CD8-positive, alpha-beta memory T cell (primary cell): ENCODE results near the gene DOHH. TPM values are rescaled to one million over a fixed set of nuclear protein-coding genes. Genes with fewer than 3 reads are reported as not detected.
A peak's percentile ranks its signal among the peaks of the same experiment; 100 is the strongest.

Experiments
- CTCF ChIA-PET: fragments of 350-600 bp; sonication (Branson Sonifier 250); formaldehyde crosslinking; loops from one replicate; lab custom pipeline; 2021; ENCODE audit warnings: antibody characterized with exemption; lab: Charles Lee
- POLR2A ChIA-PET: fragments of 350-600 bp; sonication (Branson Sonifier 250); formaldehyde crosslinking; loops from one replicate; lab custom pipeline; 2021; ENCODE audit warnings: antibody characterized with exemption; lab: Charles Lee
- DNase-seq, 5 donors: peaks; one replicate each; pipeline versions ENCODE4 v3.0.0 to v3.0.0-alpha.2; 2020 to 2022; ENCODE audit warnings: mixed read lengths in 1 of 5
- H3K27ac ChIP-seq: one replicate; pipeline ENCODE4 v1.7.0; 2013; ENCODE audit warnings: low read depth, mild to moderate bottlenecking, low read length, moderate library complexity
- H3K27me3 ChIP-seq: 2 replicates; pipeline ENCODE4 v1.7.0; 2013; ENCODE audit warnings: low read length, mild to moderate bottlenecking; ENCODE audit not compliant: insufficient read depth, poor library complexity, severe bottlenecking
- H3K36me3 ChIP-seq: 2 replicates; pipeline ENCODE4 v1.7.0; 2013; ENCODE audit warnings: mild to moderate bottlenecking, low read length, moderate library complexity; ENCODE audit not compliant: insufficient read depth
- H3K4me1 ChIP-seq: 2 replicates; pipeline ENCODE4 v1.7.0; 2013; ENCODE audit warnings: mild to moderate bottlenecking, low read length, moderate library complexity; ENCODE audit not compliant: insufficient read depth
- H3K4me3 ChIP-seq: 2 replicates; pipeline ENCODE4 v1.7.0; 2013; ENCODE audit warnings: mild to moderate bottlenecking, low read length
- H3K9me3 ChIP-seq: 2 replicates; pipeline ENCODE4 v1.7.0; 2013; ENCODE audit warnings: mild to moderate bottlenecking, low read length
- H3K27ac Mint-ChIP-seq, 8 donors: one replicate each; pipeline ENCODE4 v1.8.0; 2020 to 2021; ENCODE audit warnings: mixed read lengths in 8 of 8, mild to moderate bottlenecking in 6 of 8, inconsistent platforms in 3 of 8, moderate library complexity in 3 of 8
- H3K27me3 Mint-ChIP-seq, 2 donors: one replicate each; pipeline ENCODE4 v1.8.0; 2020 to 2021; ENCODE audit warnings: mixed read lengths in 2 of 2, mild to moderate bottlenecking in 1 of 2, moderate library complexity in 1 of 2
- H3K36me3 Mint-ChIP-seq, 3 donors: one replicate each; pipeline ENCODE4 v1.8.0; 2020 to 2021; ENCODE audit warnings: mixed read lengths in 3 of 3, inconsistent platforms in 1 of 3, mild to moderate bottlenecking in 1 of 3
- H3K4me1 Mint-ChIP-seq, 3 donors: one replicate each; pipeline ENCODE4 v1.8.0; 2020 to 2021; ENCODE audit warnings: mixed read lengths in 3 of 3, inconsistent platforms in 1 of 3, mild to moderate bottlenecking in 1 of 3
- H3K4me3 Mint-ChIP-seq, 7 donors: one replicate each; pipeline ENCODE4 v1.8.0; 2020 to 2021; ENCODE audit warnings: mixed read lengths in 7 of 7, mild to moderate bottlenecking in 6 of 7, moderate library complexity in 4 of 7, inconsistent platforms in 2 of 7
- H3K9me3 Mint-ChIP-seq, 5 donors: one replicate each; pipeline ENCODE4 v1.8.0; 2020 to 2022; ENCODE audit warnings: mixed read lengths in 5 of 5, mild to moderate bottlenecking in 3 of 5, moderate library complexity in 2 of 5, inconsistent platforms in 1 of 5
- polyA plus RNA-seq: library from polyadenylated mRNA; unstranded; fragments of 300-500 nt; fragmentation: Illumina TruSeq; gene quantifications from one replicate; pipeline ENCODE4 v1.2.3, GENCODE V29; 2021
- total RNA-seq, 2 experiments: library from RNA; stranded (reverse); gene quantifications; one replicate each; pipeline ENCODE4 v1.2.3, GENCODE V29; 2021

DOHH gene
- total and polyA plus RNA-seq, 3 experiments from 2014 or later: 14.0 to 21.4 (median 21.3) TPM

DNA sequence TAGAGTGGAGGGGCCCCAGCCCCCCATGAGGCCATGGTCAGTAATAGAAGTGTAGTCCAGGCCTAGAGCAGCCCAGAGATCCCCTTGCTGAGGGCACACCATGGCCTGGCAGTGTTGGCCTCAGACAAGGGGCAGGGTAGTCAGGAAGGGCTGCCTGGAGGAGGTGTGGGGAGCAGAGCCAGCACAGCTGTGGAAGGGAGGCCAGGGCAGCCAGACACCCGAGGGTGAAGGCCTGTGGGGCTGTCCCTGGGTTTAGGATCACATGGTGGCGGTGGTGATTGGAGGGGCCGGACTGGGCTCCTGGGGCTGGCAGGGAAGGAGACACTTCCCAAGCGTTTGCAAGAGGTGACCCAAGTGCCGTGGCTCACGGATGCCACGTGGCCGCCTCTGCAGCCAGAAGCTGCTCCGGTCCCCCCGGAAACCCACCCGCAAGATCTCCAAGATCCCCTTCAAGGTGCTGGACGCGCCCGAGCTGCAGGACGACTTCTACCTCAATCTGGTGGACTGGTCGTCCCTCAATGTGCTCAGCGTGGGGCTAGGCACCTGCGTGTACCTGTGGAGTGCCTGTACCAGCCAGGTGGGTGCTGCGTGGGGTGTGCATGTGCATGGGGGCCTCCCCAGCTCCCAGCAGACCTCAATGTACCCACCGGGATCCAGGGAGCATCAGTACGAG, 26.9 kb upstream of the DOHH start:
- ChIA-PET POLR2A (no interaction called here), CTCF (no interaction called here)
- no peaks in the 10 kb centered on the region for H3K36me3 ChIP-seq
- DNase-seq: no peak
- no peak overlapping the region for H3K27ac ChIP-seq
- Mint-ChIP-seq H3K36me3 (peaks cover 0 to 37% (median 0%) of the 10 kb centered on the region in 3 donors), H3K9me3 (no peaks in the 10 kb centered on the region), H3K4me1 (no peaks in the 10 kb centered on the region), H3K27me3 (no peaks in the 10 kb centered on the region), H3K4me3 (no peak overlapping the region), H3K27ac (no peak overlapping the region)
- H3K4me1 ChIP-seq: no peaks in the 10 kb centered on the region
- H3K9me3 ChIP-seq: no peaks in the 10 kb centered on the region
- no peak overlapping the region for H3K4me3 ChIP-seq
- no peaks in the 10 kb centered on the region for H3K27me3 ChIP-seq

DNA sequence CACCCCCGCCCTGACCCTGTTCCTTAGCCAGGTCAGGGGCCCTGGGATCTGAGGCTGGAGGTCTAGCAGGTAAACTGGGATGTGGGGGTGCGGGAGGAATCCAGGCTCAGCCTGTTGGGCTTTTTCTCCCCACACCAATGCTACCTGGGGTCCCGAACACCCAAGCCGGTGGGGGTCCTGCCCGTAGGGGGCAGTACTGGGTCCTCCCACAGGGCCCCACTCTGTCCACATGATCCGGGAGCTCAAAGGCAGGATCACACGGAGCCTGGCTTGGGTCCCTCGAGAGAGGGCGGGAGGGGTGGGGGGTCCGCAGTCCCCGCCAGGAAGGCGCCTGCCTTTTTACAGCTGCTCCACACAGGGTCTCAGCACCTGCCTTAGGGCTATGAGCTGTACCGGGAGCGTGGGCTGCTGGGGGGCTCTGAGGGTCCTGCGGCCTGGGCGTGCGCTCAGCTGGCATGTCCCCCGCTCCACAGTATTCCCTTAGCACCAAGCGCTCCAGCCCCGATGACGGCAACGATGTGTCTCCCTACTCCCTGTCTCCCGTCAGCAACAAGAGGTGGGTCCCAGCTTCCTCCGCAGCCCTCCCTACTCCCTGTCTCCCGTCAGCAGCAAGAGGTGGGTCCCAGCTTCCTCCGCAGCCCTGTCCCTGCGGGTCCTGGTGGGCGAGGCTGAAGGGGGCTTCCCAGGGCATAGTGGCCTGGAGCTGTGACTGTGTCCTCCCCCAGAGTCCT, 26.2 kb upstream of the DOHH start:
- Histone ChIP-seq H3K36me3 (no peaks in the 10 kb centered on the region), H3K27me3 (no peaks in the 10 kb centered on the region), H3K9me3 (no peaks in the 10 kb centered on the region), H3K4me1 (no peaks in the 10 kb centered on the region), H3K27ac (no peak overlapping the region), H3K4me3 (no peak overlapping the region)
- Mint-ChIP-seq H3K36me3 (peaks cover 0 to 40% (median 0%) of the 10 kb centered on the region in 3 donors), H3K9me3 (no peaks in the 10 kb centered on the region), H3K4me3 (no peak overlapping the region), H3K27ac (no peak overlapping the region), H3K27me3 (no peaks in the 10 kb centered on the region), H3K4me1 (peaks cover 0 to 2% (median 0%) of the 10 kb centered on the region in 3 donors)
- POLR2A ChIA-PET: no interaction called here
- DNase-seq: no peak
- CTCF ChIA-PET: no interaction called here

DNA sequence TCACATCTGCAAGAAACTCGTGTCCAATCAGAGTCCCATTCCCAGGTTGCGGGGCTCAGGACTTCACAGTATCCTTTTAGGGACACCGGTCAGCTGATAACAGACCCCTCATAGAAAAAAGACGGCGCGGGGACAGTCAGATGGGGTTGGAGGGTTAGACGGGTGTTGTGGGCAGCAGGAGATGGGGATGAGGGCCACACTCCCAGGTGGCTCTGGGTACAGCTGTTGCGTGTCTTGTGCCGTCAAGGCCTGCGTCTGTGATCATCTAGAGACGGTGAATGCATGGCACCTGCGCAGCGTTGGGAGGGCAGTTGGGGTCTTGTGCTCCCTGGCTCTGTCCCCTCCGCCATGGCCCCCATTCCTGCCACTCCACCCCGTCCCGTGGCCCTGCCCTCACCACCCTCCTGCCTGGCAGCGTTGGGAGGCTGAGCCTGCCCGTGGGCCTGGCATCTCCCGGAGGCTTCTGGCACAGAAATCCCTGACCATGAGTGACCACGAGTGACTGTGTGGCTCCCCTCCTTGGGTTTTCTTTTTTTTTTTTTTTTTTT, 24.5 kb upstream of the DOHH start:
- Mint-ChIP-seq H3K27ac (peak overlapping the region in 1 of 8 donors; percentile 54), H3K27me3 (no peaks in the 10 kb centered on the region), H3K4me3 (no peak overlapping the region), H3K36me3 (peaks cover 0 to 47% (median 4%) of the 10 kb centered on the region in 3 donors), H3K4me1 (peaks cover 2 to 10% (median 5%) of the 10 kb centered on the region in 3 donors), H3K9me3 (no peaks in the 10 kb centered on the region)
- no peak overlapping the region for H3K27ac ChIP-seq
- ChIA-PET POLR2A (no interaction called here), CTCF (interaction anchor here (0.6 kb wide), 1 partner anchor 88 kb away, joined by 4 read pairs; no protein-coding TSS in a partner anchor)
- H3K4me1 ChIP-seq: no peaks in the 10 kb centered on the region
- H3K4me3 ChIP-seq: no peak overlapping the region
- DNase-seq: no peak
- H3K27me3 ChIP-seq: no peaks in the 10 kb centered on the region
- H3K36me3 ChIP-seq: no peaks in the 10 kb centered on the region
- no peaks in the 10 kb centered on the region for H3K9me3 ChIP-seq

DNA sequence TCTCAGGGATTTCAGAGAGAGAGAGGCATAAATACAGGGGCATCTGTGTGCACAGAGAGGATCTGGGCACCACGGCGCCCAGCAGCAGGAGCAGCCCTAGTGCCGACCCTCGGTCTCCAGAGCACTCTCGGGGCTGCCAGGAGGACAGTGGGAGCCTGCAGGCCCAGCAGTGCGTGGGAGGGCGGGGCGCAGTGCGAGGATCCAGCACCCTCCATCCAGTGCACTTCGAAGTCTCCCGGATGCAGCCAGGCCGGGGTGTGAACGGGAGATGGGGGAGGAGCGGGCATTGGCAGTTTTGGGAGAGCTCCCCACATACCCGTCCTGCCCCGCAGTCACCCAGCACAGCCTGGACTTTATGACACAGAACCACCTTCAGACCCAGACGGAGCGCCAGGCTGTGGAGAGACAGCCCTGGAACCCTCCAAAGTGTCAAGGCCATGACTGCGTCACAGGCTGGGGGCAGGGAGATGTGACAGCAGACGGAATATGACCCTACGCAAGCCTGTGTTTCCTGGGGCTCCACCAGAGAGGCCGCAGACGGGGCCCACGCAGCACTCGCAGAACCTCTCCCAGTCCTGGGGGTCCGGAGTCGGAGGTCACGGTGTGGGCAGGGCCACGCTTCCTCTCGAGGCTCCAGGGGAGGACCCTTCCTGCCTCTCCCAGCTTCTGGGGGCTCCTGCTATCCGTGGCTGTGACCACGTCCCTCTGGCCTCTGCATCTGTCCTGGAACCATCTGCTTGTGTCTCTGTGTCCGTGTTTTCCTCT, 23.8 kb upstream of the DOHH start:
- H3K4me1 Mint-ChIP-seq: peaks cover 2 to 13% (median 5%) of the 10 kb centered on the region in 3 donors
- no peaks in the 10 kb centered on the region for H3K27me3 Mint-ChIP-seq
- CTCF ChIA-PET: no interaction called here
- Histone ChIP-seq H3K4me3 (no peak overlapping the region), H3K9me3 (no peaks in the 10 kb centered on the region), H3K36me3 (no peaks in the 10 kb centered on the region), H3K4me1 (peaks cover 4% of the 10 kb centered on the region), H3K27me3 (no peaks in the 10 kb centered on the region), H3K27ac (no peak overlapping the region)
- H3K9me3 Mint-ChIP-seq: no peaks in the 10 kb centered on the region
- DNase-seq: no peak
- H3K36me3 Mint-ChIP-seq: peaks cover 0 to 51% (median 4%) of the 10 kb centered on the region in 3 donors
- no peak overlapping the region for H3K4me3 Mint-ChIP-seq
- POLR2A ChIA-PET: interaction anchor here (0.5 kb wide), 1 partner anchor 482 kb away, joined by 4 read pairs; no protein-coding TSS in a partner anchor
- peak overlapping the region in 3 of 8 donors; percentile 54 to 80 (median 77) for H3K27ac Mint-ChIP-seq

DNA sequence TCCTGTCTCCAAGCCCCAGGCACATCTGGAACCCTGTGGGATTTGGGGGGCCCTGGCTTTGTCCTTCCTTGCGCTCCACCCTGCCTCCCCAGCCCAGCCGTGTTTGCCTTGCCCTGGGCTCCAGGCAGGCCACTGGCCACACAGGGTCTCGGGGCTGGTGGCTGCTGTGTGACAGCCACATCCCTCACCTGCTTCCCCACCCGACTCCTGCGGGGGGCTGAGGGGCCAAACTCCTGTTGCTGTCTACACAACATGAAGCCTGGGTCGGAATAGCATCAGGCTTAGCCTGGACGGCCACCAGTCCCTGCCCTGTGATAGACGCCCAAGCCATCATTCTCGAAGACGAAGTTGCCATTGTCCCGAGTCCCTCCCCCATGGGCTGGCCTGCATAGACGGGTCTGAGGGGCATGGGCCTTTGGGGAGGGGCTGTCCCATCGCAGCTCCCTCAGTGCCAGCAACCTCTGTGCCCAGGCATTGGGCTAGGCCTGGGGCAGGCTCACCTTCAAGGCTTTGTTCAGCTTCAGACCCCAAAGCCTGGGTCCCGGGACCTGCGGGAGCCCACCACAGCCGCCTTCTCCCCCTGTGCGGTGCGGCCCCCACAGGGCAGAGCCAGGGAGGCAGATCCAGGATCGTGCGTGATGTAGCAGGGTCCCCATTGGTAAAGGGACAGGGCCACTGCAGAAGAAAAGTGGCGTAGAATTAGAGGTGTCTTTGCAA, 23.0 kb upstream of the DOHH start:
- H3K27ac Mint-ChIP-seq: peak overlapping the region in 1 of 8 donors; percentile 41
- peaks cover 4% of the 10 kb centered on the region for H3K4me1 ChIP-seq
- no peak overlapping the region for H3K27ac ChIP-seq
- H3K27me3 ChIP-seq: no peaks in the 10 kb centered on the region
- H3K36me3 Mint-ChIP-seq: peaks cover 0 to 52% (median 4%) of the 10 kb centered on the region in 3 donors
- POLR2A ChIA-PET: interaction anchor here (0.5 to 0.6 kb wide), 2 partner anchors 483 to 951 kb away, joined by 4 read pairs; no protein-coding TSS in a partner anchor
- no peaks in the 10 kb centered on the region for H3K9me3 ChIP-seq
- DNase-seq: no peak
- no peaks in the 10 kb centered on the region for H3K9me3 Mint-ChIP-seq
- H3K4me3 ChIP-seq: no peak overlapping the region
- no peaks in the 10 kb centered on the region for H3K27me3 Mint-ChIP-seq
- no peaks in the 10 kb centered on the region for H3K36me3 ChIP-seq
- no peak overlapping the region for H3K4me3 Mint-ChIP-seq
- CTCF ChIA-PET: no interaction called here
- H3K4me1 Mint-ChIP-seq: peaks cover 2 to 16% (median 7%) of the 10 kb centered on the region in 3 donors

DNA sequence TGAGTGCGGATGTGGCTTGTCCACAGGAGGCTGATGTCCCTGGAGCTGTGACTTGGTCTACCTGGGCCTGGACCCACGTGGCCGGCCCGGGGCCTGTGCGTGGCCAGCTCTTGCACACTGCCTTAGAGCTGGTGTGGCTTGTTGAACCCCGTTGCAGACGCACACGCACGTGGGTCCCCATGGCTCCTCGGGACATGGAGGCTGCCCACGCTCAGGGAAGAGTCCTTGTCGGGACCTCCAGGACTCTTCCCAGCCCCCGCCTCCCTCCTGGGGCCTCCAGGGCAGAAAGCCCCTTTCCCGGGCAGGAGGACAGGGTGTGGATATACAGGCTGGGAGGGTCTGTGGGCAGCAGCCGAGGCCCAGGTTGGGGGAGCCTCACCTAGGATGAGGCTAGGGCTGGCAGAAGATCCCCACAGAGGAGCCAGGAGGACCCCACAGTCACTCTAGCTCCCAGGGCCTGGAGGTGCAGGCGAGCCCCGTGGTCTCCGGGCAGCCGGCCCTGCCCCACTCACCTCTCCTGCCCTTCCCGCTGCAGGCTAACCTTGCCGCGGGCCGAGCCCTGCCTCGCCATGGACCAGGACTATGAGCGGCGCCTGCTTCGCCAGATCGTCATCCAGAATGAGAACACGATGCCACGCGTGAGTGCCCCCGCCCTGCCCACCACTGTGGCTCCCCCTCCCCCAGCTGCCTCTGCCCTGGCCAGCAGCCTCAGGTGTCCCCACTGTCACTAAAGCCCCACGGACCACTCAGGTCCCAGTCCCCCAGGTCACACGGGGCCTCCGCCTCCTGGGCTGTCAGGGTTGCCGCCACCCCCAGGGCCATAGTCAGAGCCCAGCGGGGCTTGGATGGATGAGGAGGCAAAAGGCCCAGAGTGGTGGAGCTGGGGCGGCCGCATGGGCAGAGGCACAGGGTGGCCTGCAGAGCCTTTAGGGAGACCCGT, 22.2 kb upstream of the DOHH start:
- Histone ChIP-seq H3K36me3 (no peaks in the 10 kb centered on the region), H3K4me3 (no peak overlapping the region), H3K9me3 (no peaks in the 10 kb centered on the region), H3K4me1 (peaks cover 4% of the 10 kb centered on the region), H3K27ac (no peak overlapping the region), H3K27me3 (no peaks in the 10 kb centered on the region)
- H3K9me3 Mint-ChIP-seq: no peaks in the 10 kb centered on the region
- peaks cover 2 to 22% (median 11%) of the 10 kb centered on the region in 3 donors for H3K4me1 Mint-ChIP-seq
- H3K36me3 Mint-ChIP-seq: peaks cover 0 to 54% (median 4%) of the 10 kb centered on the region in 3 donors
- ChIA-PET POLR2A (interaction anchor here (0.6 kb wide), 2 partner anchors 34 to 952 kb away, joined by 4 read pairs; no protein-coding TSS in a partner anchor), CTCF (no interaction called here)
- no peak for DNase-seq
- no peak overlapping the region for H3K4me3 Mint-ChIP-seq
- no peaks in the 10 kb centered on the region for H3K27me3 Mint-ChIP-seq
- no peak overlapping the region for H3K27ac Mint-ChIP-seq
